K562 (cell line): Measurements from ENCODE around the gene ATXN10. TPM values are rescaled to one million over a fixed set of nuclear protein-coding genes. Genes with fewer than 3 reads are reported as not detected.

Experiments used
- ATAC-seq: fragments of 200-7000 bp; cut with Tn5 transposase; 3 replicates; pipeline ENCODE4 v1.9.1; 2020; ENCODE audit warnings: moderate library complexity
- BruUV-seq: library from RNA; stranded (reverse); fragments of 400-500 nt; replicated peaks from 2 replicates; lab custom pipeline; 2021; lab: Mats Ljungman, UMichigan
- CTCF ChIA-PET: fragments of 300-600 bp; formaldehyde crosslinking; extraction: SDS; loops from one replicate; lab custom pipeline; 2021; ENCODE audit warnings: low intra/inter-chr PET ratio; lab: Yijun Ruan, JAX
- POLR2A ChIA-PET: fragments of 300-600, 350-650 bp; sonication (Branson Sonifier 250); formaldehyde crosslinking; extraction: SDS; loops from one replicate; lab custom pipeline; 2021; ENCODE audit warnings: antibody characterized with exemption, inconsistent platforms; lab: Yijun Ruan, JAX
- DNase-seq, 4 experiments: peaks; one replicate each; pipeline versions ENCODE4 v3.0.0 to v3.0.0-alpha.2; 2011 to 2018; ENCODE audit warnings: low spot score in 3 of 4, mixed read lengths in 3 of 4; ENCODE audit errors: extremely low read depth in 1 of 4
- FAIRE-seq: peaks from 2 replicates; lab custom pipeline; 2011; peaks lifted over from hg19 to GRCh38; lab: Jason Lieb, UNC
- H2AFZ ChIP-seq: 2 replicates; pipeline ENCODE4 v1.6.0; 2011; ENCODE audit warnings: low read depth, low read length, control low read depth, inconsistent platforms
- H3K27ac ChIP-seq: fragments of 200-600 bp; 3 replicates; pipeline ENCODE4 v1.8.0; 2011; ENCODE audit warnings: low read depth, mild to moderate bottlenecking, control low read depth, inconsistent platforms, low read length, moderate library complexity, mixed read lengths; ENCODE audit errors: extremely low read depth
- H3K27me3 ChIP-seq, 2 experiments: fragments of 300-600 bp in 1 of 2; 2 replicates in 1 of 2; 3 replicates in 1 of 2; pipeline versions ENCODE4 v1.6.0 to v1.8.0; 2011; ENCODE audit warnings: inconsistent platforms in 2 of 2, low read length in 2 of 2, mild to moderate bottlenecking in 1 of 2, mixed read lengths in 1 of 2, moderate library complexity in 1 of 2; ENCODE audit not compliant: control insufficient read depth in 2 of 2, insufficient read depth in 2 of 2
- H3K36me3 ChIP-seq: fragments of 300-600 bp; 3 replicates; pipeline ENCODE4 v1.8.0; 2011; ENCODE audit warnings: mild to moderate bottlenecking, low read length, inconsistent platforms; ENCODE audit not compliant: control insufficient read depth, insufficient read depth
- H3K4me1 ChIP-seq, 2 experiments: fragments of 200-600 bp in 1 of 2; replicated peaks in 1 of 2; 2 replicates in 1 of 2; 3 replicates in 1 of 2; pipeline versions ENCODE4 v1.5.1 to v1.8.0; 2011; ENCODE audit warnings: inconsistent platforms in 2 of 2, low read length in 2 of 2, mild to moderate bottlenecking in 1 of 2, mixed read lengths in 1 of 2, moderate library complexity in 1 of 2; ENCODE audit not compliant: control insufficient read depth in 2 of 2, insufficient read depth in 2 of 2
- H3K4me2 ChIP-seq: 2 replicates; pipeline ENCODE4 v1.6.1; 2011; ENCODE audit warnings: low read length, control low read depth, inconsistent platforms, mixed read lengths; ENCODE audit not compliant: insufficient read depth
- H3K4me3 ChIP-seq: fragments of 200-600 bp; sonication (generic), shearing (Covaris generic); 2 replicates; pipeline ENCODE4 v1.5.1; 2016; ENCODE audit warnings: control low read depth, inconsistent platforms
- H3K79me2 ChIP-seq: fragments of 200-600 bp; 3 replicates; pipeline ENCODE4 v1.8.0; 2011; ENCODE audit warnings: low read length, inconsistent platforms; ENCODE audit not compliant: control insufficient read depth, insufficient read depth
- H3K9ac ChIP-seq, 2 experiments: 2 replicates each; pipeline versions ENCODE4 v1.6.0 to v1.6.1; 2011; ENCODE audit warnings: low read depth in 2 of 2, low read length in 2 of 2, control low read depth in 1 of 2, inconsistent platforms in 1 of 2, mild to moderate bottlenecking in 1 of 2, mixed read lengths in 1 of 2; ENCODE audit not compliant: insufficient read depth in 1 of 2
- H3K9me1 ChIP-seq: one replicate; pipeline ENCODE4 v1.6.0; 2011; ENCODE audit warnings: inconsistent platforms, mild to moderate bottlenecking, low read length, moderate library complexity; ENCODE audit not compliant: control insufficient read depth, insufficient read depth
- H3K9me3 ChIP-seq: replicated peaks from 2 replicates; pipeline ENCODE4 v1.5.1; 2011; ENCODE audit warnings: low read depth, low read length, inconsistent platforms; ENCODE audit not compliant: control insufficient read depth, insufficient read depth
- H4K20me1 ChIP-seq: replicated peaks from 2 replicates; pipeline ENCODE4 v1.6.1; 2011; ENCODE audit warnings: low read length, inconsistent platforms, mixed read lengths; ENCODE audit not compliant: control insufficient read depth, insufficient read depth
- CTCFL ChIP-seq: IDR thresholded peaks from 2 replicates; pipeline ENCODE4 v1.6.1; 2011; ENCODE audit warnings: borderline replicate concordance, low read depth, mild to moderate bottlenecking, moderate library complexity, low read length; ENCODE audit not compliant: insufficient read depth, poor library complexity, severe bottlenecking
- ELF4 ChIP-seq: fragments of 450-650 bp; formaldehyde crosslinking; IDR thresholded peaks from 2 replicates; pipeline ENCODE4 v1.4.0; 2022; ENCODE audit warnings: missing genetic modification characterization
- FIP1L1 ChIP-seq: fragments of 200-400 bp; formaldehyde crosslinking; IDR thresholded peaks from 2 replicates; pipeline ENCODE4 v1.6.1; 2018; ENCODE audit warnings: mild to moderate bottlenecking, low read depth, low read length; ENCODE audit not compliant: poor library complexity, severe bottlenecking
- GABPA ChIP-seq: fragments of 200-800 bp; sonication (Bioruptor generic); conservative IDR thresholded peaks from 2 replicates; pipeline ENCODE4 v1.6.1; 2016; ENCODE audit warnings: low read depth, missing genetic modification characterization, missing compliant biosample characterization
- HNRNPK ChIP-seq: fragments of 200-400 bp; formaldehyde crosslinking; IDR thresholded peaks from one replicate; pipeline ENCODE4 v1.6.1; 2018; ENCODE audit warnings: mild to moderate bottlenecking, low read depth, low read length; ENCODE audit not compliant: poor library complexity, severe bottlenecking
- JUNB ChIP-seq: fragments of 450-650 bp; formaldehyde crosslinking; conservative IDR thresholded peaks from 2 replicates; pipeline ENCODE4 v1.4.0; 2020; ENCODE audit warnings: mild to moderate bottlenecking
- KLF13 ChIP-seq: fragments of 450-650 bp; IDR thresholded peaks from 2 replicates; pipeline ENCODE4 v1.6.1; 2016; ENCODE audit warnings: missing genetic modification characterization, low read depth, mild to moderate bottlenecking, missing compliant biosample characterization, moderate library complexity, borderline replicate concordance
- TEAD4 ChIP-seq, 2 experiments: sonication (generic) in 1 of 2; formaldehyde crosslinking in 1 of 2; IDR thresholded peaks; 2 replicates each; pipeline versions ENCODE4 v1.6.1 to v1.8.0; 2012 to 2022; ENCODE audit warnings: borderline replicate concordance in 1 of 2, inconsistent platforms in 1 of 2, low read length in 1 of 2, mild to moderate bottlenecking in 1 of 2, missing genetic modification reagents in 1 of 2
- ZNF512 ChIP-seq: IDR thresholded peaks from 2 replicates; pipeline ENCODE4 v1.6.1; 2016; ENCODE audit warnings: missing genetic modification characterization, missing compliant biosample characterization
- WGBS: fragments of 100-300 bp; shearing (Covaris generic); methylation state at CpG from one replicate; pipeline ENCODE4 v1.1.6; 2016; ENCODE audit warnings: low coverage, mixed read lengths; ENCODE audit not compliant: insufficient coverage; ENCODE audit errors: missing lambda C conversion rate; 5-methylcytosine and 5-hydroxymethylcytosine counted together
- in situ Hi-C: fragments of 300-500 bp; cut with MboI; formaldehyde crosslinking; loops from 4 replicates; pipeline ENCODE4 v1.15.0; 2018; ENCODE audit warnings: inconsistent platforms, mixed read lengths
- intact Hi-C: fragments of 100-400 bp; cut with micrococcal nuclease; formaldehyde crosslinking; loops from 2 replicates; pipeline ENCODE4 v1.14.2; 2022
- polyA plus RNA-seq, 8 experiments: library from polyadenylated mRNA; depleted of rRNA in 4 of 8; stranded (reverse) in 5 of 8; unstranded in 3 of 8; fragments of >200 nt; fragmentation: Nextera tagmentation in 2 of 8; fragmentation: Illumina TruSeq in 1 of 8; extraction: Ambion mirVana in 2 of 8; extraction: Trizol in 1 of 8; gene quantifications; 2 replicates each; pipeline versions ENCODE4 v1.2.1 to v1.2.3, GENCODE V29; 2011 to 2014; ENCODE audit warnings: inconsistent platforms in 1 of 8, missing spikeins in 1 of 8
- total RNA-seq, 7 experiments: library from RNA; depleted of rRNA in 6 of 7; stranded (reverse); fragments of >200 nt in 6 of 7; fragmentation: Illumina TruSeq in 2 of 7; extraction: Trizol in 2 of 7; gene quantifications; 2 replicates each; pipeline versions ENCODE4 v1.2.1 to v1.2.3, GENCODE V29; 2011 to 2021; ENCODE audit warnings: low replicate concordance in 1 of 7
- TF ChIP-seq, protein P1 (sequence below): fragments of 250-450 bp; sonication (Bioruptor Pico); IDR thresholded peaks from 2 replicates; pipeline ENCODE4 v1.4.0; 2020; ENCODE audit warnings: borderline replicate concordance

The ATXN10 gene
- total and polyA plus RNA-seq, 9 of the 15 experiments (the other 6 are each of a cell fraction or from before 2014, with no cell fraction given) = 11.5 to 190 (median 33.6) TPM

DNA sequence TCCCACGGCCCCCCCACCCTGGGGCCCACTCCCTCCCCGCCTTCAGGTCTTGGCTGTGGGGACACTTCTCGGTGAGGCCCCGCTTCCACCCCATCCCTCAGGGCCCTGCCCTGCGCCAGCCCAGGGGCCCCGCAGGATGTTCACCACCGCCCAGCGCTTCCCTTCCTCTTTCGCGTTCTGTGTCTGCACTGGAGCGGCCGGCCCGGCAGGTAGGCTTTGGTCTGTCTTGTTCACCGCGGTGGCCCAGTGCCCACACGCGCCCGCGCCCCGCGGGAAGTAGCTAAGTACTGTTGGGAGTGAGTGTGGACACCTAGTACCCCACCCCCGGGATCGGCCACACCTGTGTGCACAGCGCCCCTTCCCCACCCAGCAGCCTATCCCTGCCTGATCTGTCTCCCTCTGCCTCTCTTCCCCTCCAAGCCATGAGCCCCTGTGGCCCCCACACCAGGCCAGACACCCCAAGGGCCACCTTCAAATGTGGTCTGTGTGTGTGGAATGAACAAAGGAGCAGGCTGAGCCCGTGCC is 219.9 kb downstream of the ATXN10 start:
- intact Hi-C loops = no loop called here
- CTCF ChIA-PET = no interaction called here
- in situ Hi-C loops = no loop called here

More for the DNA sequence above, 219.9 kb downstream of the ATXN10 start:
- Histone ChIP-seq H3K4me1 (peaks cover 0 to 9% of the 10 kb centered on the region in 2 experiments; a peak in 2 of 5 replicates), H2AFZ (no peak overlapping the region), H3K27ac (no peak overlapping the region), H3K4me3 (no peak overlapping the region), H4K20me1 (peaks cover 3% of the 10 kb centered on the region; the same call in 1 of the 2 replicates), H3K27me3 (peaks cover 5 to 42% of the 10 kb centered on the region in 2 experiments), H3K9me3 (no peaks in the 10 kb centered on the region), H3K79me2 (no peaks in the 10 kb centered on the region), H3K9me1 (no peaks in the 10 kb centered on the region), H3K4me2 (no peak overlapping the region), H3K36me3 (no peaks in the 10 kb centered on the region), H3K9ac (no peak overlapping the region)
- DNase-seq (no peak), ATAC-seq (no peak), FAIRE-seq (no peak)
- WGBS = 12% methylated on average over 15 of the region's 25 CpGs
- no TSS peak for BruUV-seq
- POLR2A ChIA-PET = interaction anchor here (1.0 kb wide), 1 partner anchor 30 kb away, joined by 3 read pairs; no protein-coding TSS in a partner anchor
- TF ChIP-seq GABPA (no peak), JUNB (CRISPR knock-in tag) (no peak), TEAD4 (IDR thresholded peaks at IDR 0.05; ENCODE audit: low read length) (no peak), TEAD4 (CRISPR knock-in tag; IDR thresholded peaks at IDR 0.05; ENCODE audit: borderline replicate concordance) (no peak), ELF4 (no peak), CTCFL (no peak), FIP1L1 (no peak), ZNF512 (tag) (no peak), KLF13 (tag) (no peak), HNRNPK (no peak)
- TF ChIP-seq, protein P1, sequence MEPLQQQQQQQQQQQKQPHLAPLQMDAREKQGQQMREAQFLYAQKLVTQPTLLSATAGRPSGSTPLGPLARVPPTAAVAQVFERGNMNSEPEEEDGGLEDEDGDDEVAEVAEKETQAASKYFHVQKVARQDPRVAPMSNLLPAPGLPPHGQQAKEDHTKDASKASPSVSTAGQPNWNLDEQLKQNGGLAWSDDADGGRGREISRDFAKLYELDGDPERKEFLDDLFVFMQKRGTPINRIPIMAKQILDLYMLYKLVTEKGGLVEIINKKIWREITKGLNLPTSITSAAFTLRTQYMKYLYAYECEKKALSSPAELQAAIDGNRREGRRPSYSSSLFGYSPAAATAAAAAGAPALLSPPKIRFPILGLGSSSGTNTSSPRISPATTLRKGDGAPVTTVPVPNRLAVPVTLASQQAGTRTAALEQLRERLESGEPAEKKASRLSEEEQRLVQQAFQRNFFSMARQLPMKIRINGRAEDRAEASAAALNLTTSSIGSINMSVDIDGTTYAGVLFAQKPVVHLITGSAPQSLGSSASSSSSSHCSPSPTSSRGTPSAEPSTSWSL (CRISPR knock-in tag) = no peak
